HG03460 (cell line): Measurements from ENCODE around the gene TIGD6.
"Not testable (repeated sequence)": the region's sequence is repeated elsewhere in the genome, so short reads cannot be mapped to it uniquely, and the experiment has no call there.

Source experiments
- ATAC-seq: cut with Tn5 transposase; IDR thresholded peaks from one replicate; pipeline ENCODE4 v1.9.1; 2021; ENCODE audit not compliant: unreplicated experiment

Gene TIGD6

GRCh38 chr5:149943177-149943949 is 57.1 kb downstream of the TIGD6 start:
- not testable (repeated sequence) for ATAC-seq
